ENCODE results near the gene CCDC33.

Gene CCDC33

DNA sequence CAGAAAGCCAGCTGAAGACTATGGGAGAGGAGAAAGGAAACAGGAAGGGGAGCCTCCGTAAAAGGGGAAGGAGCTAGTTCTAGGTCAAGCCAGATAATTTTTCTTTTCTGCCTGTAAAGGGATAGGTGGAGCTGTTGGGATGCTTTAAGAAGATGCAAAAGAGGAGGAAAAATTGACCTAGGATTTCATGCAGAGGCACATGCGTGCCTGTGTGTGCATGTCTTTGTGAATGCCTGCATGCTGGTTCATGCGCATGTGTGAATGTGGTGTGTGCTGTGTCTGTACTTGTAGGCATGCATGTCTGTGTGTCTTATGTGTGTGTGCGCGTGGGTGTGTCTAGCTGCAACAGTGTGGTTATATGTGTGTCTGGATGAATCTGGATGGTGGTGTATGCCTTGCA is 27.3 kb downstream of the CCDC33 start:
- TF ChIP-seq EP300 (IDR thresholded peaks at IDR 0.05; ENCODE audit: borderline replicate concordance) (no peak), CREB1 (IDR thresholded peaks at IDR 0.05; ENCODE audit: low read depth) (no peak)

DNA sequence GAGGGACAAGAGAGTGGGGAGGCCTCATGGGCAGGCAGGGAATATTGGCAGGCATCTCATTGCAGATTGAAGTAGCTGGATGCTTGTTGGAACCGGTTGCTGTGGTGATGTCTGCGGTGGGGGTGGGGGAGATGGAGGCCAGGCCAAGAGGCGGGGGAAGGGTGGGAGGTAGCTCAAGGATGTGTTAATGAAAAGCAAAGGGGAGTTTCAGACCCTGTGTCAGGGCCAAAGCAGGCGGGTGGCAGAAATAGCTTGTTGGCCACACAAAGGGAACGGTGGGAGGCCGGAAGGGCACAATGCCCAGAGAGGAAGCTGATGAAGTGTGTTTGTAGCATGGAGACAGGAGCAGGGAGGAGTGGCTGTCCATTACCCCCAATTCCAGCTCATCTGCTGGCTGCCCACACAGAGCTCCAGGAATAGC is 28.0 kb downstream of the CCDC33 start:
- TF ChIP-seq EGR1 (IDR thresholded peaks at IDR 0.05), result no peak
- no peak for TF ChIP-seq EP300 (IDR thresholded peaks at IDR 0.05; ENCODE audit: borderline replicate concordance)
- TF ChIP-seq ZBTB7A (IDR thresholded peaks at IDR 0.05; ENCODE audit: low read depth), result no peak
- no peak for TF ChIP-seq TEAD4 (IDR thresholded peaks at IDR 0.05)
- no peak for TF ChIP-seq REST (IDR thresholded peaks at IDR 0.05; ENCODE audit: low read depth)
- no peak for TF ChIP-seq TCF12 (IDR thresholded peaks at IDR 0.05; ENCODE audit: low read depth)
- TF ChIP-seq CREB1 (IDR thresholded peaks at IDR 0.05; ENCODE audit: low read depth), result no peak
- TF ChIP-seq, protein P1, sequence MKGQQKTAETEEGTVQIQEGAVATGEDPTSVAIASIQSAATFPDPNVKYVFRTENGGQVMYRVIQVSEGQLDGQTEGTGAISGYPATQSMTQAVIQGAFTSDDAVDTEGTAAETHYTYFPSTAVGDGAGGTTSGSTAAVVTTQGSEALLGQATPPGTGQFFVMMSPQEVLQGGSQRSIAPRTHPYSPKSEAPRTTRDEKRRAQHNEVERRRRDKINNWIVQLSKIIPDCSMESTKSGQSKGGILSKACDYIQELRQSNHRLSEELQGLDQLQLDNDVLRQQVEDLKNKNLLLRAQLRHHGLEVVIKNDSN (IDR thresholded peaks at IDR 0.05), result no peak
- no peak for TF ChIP-seq TAF1 (IDR thresholded peaks at IDR 0.05; ENCODE audit: low read depth)
- TF ChIP-seq, protein P2, sequence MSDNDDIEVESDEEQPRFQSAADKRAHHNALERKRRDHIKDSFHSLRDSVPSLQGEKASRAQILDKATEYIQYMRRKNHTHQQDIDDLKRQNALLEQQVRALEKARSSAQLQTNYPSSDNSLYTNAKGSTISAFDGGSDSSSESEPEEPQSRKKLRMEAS (IDR thresholded peaks at IDR 0.05), result no peak
- TF ChIP-seq NFIC (IDR thresholded peaks at IDR 0.05), result no peak
- no peak for TF ChIP-seq CEBPB (IDR thresholded peaks at IDR 0.05)
- TF ChIP-seq RAD21 (IDR thresholded peaks at IDR 0.05; ENCODE audit: low read depth), result no peak
- no peak for TF ChIP-seq YY1 (IDR thresholded peaks at IDR 0.05; ENCODE audit: low read depth)
- no peak for TF ChIP-seq FOXM1 (IDR thresholded peaks at IDR 0.05; ENCODE audit: borderline replicate concordance, low read depth)

DNA sequence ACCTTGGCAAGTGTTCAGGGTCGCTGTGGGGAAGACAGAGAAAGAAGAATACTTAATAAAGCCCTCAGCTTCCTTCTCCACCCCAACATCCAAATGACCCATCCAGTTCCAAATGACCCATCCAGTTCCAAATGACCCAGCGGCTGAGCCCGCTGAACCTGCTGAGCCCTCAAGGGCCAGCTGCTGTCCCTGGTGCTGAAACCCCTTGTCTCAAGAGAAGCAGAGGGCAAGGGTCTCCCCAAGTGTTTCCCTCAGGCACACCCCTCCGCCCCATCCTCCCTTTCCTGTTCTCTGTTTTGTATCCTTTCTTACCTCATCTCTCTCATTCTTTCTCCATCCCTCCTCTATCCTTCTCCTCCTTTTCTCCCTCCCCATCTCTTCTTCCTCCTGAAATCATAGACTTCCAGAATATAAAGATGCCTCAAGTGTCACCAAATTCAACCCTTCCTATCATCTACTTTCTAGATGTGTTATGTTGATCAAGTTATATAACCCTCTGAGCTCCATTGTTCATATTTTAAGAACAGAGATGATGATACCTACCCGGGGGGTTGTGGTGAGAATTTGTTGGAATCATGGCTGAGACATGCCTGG is 29.0 kb downstream of the CCDC33 start:
- peak; percentile 98 for TF ChIP-seq REST (IDR thresholded peaks at IDR 0.05; ENCODE audit: low read depth)
- TF ChIP-seq ZBTB7A (IDR thresholded peaks at IDR 0.05; ENCODE audit: low read depth), result peak; percentile 62; the same call in 1 of the 2 replicates
- no peak for TF ChIP-seq CEBPB (IDR thresholded peaks at IDR 0.05)
- TF ChIP-seq NFIC (IDR thresholded peaks at IDR 0.05), result no peak

GRCh38 chr15:74268020-74268419 is 31.9 kb downstream of the CCDC33 start:
- TF ChIP-seq ZBTB7A (IDR thresholded peaks at IDR 0.05; ENCODE audit: low read depth) (no peak), CEBPB (IDR thresholded peaks at IDR 0.05) (no peak)
- TF ChIP-seq, protein P2 (IDR thresholded peaks at IDR 0.05), result no peak

- no peak for TF ChIP-seq FOXM1 (IDR thresholded peaks at IDR 0.05; ENCODE audit: borderline replicate concordance, low read depth)
- TF ChIP-seq NFIC (IDR thresholded peaks at IDR 0.05), result no peak
- TF ChIP-seq, protein P2 (IDR thresholded peaks at IDR 0.05), result no peak
- no peak for TF ChIP-seq TAF1 (IDR thresholded peaks at IDR 0.05; ENCODE audit: low read depth)
- no peak for TF ChIP-seq TEAD4 (IDR thresholded peaks at IDR 0.05)
- TF ChIP-seq REST (IDR thresholded peaks at IDR 0.05; ENCODE audit: low read depth), result no peak
- TF ChIP-seq CREB1 (IDR thresholded peaks at IDR 0.05; ENCODE audit: low read depth), result no peak
- TF ChIP-seq YY1 (IDR thresholded peaks at IDR 0.05; ENCODE audit: low read depth), result no peak
- TF ChIP-seq, protein P1 (IDR thresholded peaks at IDR 0.05), result no peak
Measured at GRCh38 chr15:74269362-74270035, 33.4 kb downstream of the CCDC33 start.
